Right renal cortex interstitium (tissue), 3 donors: Measurements from ENCODE around the gene IFIT5. TPM values are rescaled to one million over a fixed set of nuclear protein-coding genes. Genes with fewer than 3 reads are reported as not detected.
"Not testable (repeated sequence)": the region's sequence is repeated elsewhere in the genome, so short reads cannot be mapped to it uniquely, and the experiment has no call there.

Experiments used
- DNase-seq, 3 donors: peaks; one replicate each; pipeline ENCODE4 v3.0.0-alpha.2; 2013; ENCODE audit warnings: low read depth in 3 of 3, low spot score in 2 of 3
- polyA plus RNA-seq, 3 donors: library from polyadenylated mRNA; unstranded; fragments of 120-200 nt; gene quantifications; one replicate each; pipeline ENCODE4 v1.2.1, GENCODE V29; 2013; ENCODE audit not compliant: insufficient read length in 3 of 3

The IFIT5 gene
- polyA plus RNA-seq, 3 donors, result 14.3 to 21.3 (median 18.0) TPM

DNA sequence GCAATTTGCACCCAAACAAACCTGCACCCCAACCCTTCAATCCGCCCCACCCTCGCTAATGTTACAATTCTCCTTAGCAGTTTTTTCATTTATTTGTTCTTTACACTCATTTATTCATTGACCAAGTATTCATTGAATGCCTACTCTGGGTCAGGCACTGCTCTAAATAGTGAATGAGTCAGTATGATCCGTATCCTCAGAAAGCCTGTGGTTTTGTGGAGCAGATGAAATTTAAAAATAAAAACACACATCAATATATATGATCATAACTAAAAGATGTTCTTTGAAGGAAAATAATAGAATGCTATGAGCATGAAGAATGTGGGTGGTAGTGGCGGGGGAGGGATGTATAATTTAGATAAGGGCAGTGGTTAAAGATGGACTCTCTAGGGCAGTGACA is 13.3 kb downstream of the IFIT5 start:
- DNase-seq, result no peak

DNA sequence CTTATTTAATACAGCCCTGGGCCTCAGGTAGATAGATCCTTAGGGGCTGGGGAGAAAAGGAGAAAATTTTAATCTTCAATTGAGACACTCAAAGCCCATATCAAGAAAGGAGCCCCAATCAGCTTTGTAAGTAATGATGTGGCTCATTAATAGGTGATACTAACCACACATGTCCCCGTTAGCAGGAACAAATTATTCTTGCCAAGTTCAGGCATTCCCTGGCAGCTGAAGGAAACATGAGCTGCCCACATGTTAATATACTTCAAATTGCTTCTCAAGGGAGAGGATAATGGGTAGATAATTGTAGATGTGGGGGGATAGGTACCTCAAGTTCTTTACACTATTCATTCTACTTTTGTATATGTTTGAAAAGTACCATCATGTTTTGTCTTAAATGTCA is 14.5 kb downstream of the IFIT5 start:
- no peak for DNase-seq

DNA sequence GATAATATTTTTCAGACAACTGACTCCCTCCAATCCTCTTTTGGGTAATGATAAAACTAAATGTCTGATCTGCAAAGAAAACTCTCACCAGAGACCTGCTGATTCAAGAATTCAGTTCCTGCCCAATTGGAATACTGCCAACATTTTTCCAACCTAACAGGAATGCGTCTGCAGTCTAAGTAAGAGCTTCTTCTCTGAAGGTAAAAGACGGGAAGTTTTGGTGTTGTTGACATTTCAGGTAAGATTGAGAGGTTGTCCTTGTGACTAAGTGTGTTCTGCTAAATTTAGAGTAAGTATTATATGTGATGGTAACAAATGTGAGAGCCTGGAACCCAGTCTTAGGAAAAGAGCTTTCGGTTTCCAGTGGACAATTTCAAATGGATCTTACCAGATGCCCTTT is 17.6 kb downstream of the IFIT5 start:
- peak in 1 of 3 donors; percentile 21 for DNase-seq

DNA sequence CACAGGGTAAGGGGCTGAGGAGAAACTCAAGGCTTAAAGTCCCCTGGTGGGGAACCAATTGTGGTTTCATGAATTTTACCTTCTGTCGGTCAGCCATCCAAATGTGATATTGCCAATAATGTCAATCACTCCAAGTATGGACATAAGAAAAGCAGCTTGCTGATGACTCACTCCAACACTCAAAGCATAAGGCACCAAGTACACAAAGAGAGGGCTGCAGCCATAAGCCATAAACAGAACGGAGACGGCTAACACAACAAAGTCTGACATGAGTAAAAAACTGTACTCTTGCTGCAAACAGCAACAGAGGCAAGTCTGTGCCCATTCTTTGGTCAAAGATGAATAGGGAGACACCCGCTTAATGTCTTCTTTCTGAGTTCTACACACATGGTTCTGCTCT is 24.2 kb downstream of the IFIT5 start:
- DNase-seq, result no peak

DNA sequence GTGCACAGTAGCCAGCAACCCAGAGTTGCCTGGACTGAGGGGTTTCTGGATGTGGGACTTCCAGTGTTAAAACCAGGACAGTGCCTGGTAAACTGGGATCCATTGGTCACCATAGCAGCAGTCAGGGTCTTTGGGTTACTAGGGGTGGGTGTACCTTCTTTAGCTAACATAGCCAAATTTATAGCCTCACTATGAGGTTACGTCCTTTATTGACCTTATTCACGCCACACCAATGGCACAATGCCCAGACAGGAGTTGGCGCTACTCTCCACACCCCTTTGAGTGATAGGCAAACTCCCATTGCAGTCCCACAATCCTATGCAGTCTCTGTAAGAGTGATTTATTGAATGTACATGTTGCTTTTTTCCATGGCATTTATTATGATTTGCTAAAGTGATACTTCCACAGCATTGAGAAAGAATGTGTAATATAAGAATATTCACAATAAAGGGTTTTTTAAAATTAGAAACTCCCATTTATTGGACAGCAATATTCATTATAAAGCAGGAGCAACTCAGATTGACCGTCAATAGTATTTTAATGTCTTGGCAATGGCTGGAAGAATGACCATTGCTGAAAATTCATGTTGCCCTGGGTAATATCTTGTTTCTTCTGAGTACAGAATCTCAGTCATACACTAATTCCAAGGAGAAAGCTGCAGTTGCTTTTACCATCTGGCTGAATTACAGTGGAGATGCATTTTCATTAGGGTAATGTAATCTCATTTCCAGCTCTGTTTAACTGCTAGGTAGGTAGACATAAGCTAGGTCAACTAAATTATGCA is 26.1 kb downstream of the IFIT5 start:
- no peak for DNase-seq

DNA sequence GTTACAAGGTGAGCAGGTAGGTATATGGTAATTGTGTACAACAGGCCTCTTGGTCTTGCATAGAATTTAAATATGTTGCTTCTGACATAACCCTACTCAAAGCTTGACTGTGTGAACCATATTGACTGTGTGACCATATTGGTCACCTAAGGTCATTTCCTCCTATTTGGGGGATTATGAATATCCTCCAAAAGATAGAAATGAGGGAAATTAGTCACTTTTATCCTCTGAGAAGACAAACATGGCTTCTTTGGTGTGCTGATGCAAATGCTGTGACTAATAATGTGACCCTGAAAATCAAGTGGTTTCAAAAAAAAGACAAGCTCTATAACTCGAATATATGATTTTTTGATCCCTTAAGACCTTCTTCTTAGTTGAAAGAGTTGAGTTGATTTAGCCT is 27.9 kb downstream of the IFIT5 start:
- DNase-seq, result no peak

DNA sequence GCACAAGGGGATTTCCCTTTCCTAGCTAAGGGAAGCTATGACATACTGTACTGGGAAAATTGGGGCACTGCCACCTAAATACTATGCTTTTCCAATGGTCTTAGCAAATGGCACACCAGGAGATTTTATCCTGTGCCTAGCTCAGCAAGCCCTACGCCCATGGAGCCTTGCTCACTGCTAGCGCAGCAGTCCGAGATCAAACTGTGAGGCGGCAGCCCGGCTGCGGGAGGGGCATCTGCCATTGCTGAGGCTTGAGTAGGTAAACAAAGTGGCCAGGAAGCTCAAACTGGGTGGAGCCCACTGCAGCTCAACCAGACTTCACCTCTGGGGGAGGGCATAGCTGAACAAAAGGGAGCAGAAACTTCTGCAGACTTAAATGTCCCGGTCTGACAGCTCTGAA is 30.5 kb downstream of the IFIT5 start:
- not testable (repeated sequence) for DNase-seq

DNA sequence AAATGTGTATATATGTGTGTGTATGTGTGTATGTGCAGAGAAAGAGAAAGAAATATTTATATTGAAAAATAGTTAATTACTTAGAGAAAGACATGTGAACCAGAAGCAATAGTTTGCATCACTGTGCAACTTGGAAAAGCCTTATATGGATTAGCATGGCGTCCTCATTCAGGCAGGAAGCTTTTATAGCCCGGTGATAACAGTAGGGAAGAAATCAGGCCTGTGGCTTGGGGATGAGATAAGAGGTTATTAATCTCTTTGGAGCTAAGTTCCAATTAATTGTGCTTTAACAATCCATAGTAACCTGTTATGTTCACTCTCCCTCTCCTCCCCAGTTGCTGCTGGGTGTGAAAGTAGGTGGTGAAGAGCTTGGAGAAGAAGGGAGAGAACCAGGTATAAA is 36.5 kb downstream of the IFIT5 start:
- DNase-seq, result no peak

DNA sequence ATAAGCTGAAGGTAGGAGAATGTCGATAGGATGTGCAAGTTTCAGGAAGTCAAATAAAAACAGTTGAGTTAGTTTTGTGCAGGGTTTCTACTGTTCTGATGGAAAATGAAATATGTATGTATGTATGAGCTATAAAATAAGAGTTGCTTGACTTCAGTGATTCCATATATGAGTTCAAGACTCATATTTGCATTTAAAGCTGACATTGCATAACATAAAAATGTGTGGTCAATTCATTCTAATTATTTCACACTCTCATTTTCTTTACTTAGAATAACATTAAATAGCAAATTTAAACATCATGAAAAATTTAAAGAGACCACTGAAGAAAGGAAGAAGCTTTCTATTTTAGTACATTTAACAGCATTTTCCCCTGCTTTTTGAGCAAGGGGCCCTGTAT is 37.8 kb downstream of the IFIT5 start:
- no peak for DNase-seq

DNA sequence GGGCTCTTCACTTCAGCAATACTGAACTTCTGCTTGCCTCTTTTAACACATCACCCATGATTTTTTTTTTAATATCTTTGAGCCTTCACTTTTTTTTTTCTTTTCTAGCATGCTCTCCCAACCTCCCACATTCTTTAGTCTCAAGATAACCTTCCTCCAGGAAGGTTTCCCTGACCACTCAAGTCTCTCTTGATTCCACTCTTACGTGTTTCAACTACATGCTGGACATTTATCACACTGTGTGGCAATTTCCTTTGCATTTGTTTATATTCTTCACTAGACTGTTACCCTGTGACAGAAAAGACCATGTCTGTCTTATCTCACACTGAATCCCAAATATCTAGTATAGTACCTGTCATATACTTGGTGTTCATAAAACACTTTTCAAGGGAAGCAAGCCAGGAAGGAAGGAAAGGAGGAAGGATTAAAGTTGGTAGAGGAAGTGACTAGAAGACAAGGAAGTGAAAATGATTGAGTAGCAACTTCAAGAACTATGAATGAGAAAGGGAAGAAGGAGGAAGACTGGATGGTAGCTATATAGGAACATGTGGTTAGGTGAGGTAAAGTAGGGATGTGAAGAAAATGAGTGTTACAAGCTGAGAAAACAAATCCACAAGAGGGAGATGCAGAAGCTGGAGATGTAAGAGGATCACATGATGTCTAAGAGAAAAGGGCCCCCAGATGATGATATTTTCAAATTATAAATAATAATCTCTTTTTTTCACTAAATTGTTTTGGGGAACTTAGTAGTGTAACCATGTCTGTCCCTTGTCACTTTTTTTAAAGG is 40.4 kb downstream of the IFIT5 start:
- DNase-seq, result no peak

DNA sequence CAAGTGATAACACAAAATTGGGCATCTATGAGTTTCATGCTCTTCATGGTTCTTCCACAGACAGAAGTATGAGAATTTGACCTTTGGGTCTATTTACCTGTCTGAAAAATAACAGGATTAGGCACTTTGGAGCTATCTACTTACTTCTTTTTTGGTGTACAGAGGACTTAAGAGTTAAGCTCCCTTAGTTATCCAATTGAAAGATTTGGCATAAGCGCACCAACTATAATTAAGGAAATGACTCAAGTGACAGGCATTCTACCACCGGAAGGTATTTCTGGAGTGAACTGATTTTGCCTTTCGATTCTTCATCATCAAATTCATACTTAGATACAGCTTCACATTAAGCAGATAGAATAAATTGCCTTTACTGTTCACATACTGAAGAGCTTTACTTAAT is 43.9 kb downstream of the IFIT5 start:
- no peak for DNase-seq

DNA sequence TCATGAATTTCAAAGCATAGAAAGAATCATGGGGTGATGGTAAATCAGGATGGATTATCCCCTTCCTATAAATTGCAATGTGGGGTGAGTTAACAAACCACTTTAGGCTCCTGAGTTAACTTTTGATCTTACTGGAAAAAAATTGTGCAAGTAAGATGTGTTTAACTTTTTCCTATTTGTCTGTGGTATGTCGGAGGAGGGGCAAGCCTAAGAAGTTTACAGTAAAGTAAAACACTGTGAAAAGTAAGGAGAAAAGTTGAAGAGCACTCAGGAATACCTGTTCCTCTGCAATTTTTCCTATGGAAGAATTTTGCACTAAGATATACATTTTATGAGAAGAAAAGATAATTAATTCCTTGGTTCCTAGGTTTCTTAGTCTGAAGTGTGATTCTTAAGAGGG is 44.4 kb downstream of the IFIT5 start:
- no peak for DNase-seq

DNA sequence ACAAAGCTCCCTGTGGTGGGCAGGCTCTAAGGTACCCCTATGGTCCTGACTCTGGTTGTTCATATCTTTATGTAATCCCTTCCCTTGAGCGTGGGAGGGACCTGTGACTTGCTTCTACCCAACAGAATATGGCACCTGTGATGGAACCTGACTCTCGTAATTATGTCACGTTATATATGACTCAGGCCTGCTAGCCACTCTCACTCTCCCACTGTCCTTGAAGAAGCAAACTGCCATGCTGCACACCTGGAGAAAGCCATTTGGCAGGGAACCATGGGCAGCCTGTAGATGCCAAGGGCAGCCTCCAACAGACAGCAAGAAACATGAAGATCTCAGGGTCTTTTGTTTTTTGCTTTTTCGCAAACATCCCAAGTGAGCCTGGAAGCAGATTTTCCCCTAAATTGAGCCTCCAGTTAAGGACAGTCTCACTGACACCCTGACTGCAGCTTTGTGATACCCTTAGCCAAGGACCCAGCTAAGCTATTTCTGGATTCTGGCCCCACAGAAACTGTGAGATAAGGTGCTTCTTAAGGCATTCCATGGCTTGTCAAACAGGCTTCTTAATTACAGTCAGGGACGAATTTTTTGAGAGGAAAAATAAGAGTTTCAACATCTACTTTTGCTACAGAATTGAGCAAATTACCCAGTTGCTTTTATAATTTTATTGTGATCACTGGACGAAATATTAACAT is 49.6 kb downstream of the IFIT5 start:
- DNase-seq, result no peak

DNA sequence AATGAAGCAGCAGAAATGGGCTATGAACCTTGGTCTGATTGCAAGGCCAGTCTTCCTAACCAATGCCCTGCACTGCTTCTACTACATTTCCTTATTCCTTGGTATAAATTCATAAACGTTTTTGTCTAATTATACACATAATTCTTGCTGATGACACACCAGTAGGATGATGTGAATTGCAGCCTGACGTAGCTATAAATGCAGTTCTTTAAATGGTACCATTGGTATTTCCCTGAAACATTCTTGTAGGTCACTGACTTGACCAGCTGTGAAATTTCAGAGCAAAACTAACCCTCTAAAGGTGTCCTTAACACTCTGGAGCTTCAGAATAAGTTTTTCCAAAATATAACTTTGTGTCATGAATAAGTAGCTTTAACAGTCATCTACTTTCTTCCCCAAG is 50.8 kb downstream of the IFIT5 start:
- DNase-seq, result no peak

DNA sequence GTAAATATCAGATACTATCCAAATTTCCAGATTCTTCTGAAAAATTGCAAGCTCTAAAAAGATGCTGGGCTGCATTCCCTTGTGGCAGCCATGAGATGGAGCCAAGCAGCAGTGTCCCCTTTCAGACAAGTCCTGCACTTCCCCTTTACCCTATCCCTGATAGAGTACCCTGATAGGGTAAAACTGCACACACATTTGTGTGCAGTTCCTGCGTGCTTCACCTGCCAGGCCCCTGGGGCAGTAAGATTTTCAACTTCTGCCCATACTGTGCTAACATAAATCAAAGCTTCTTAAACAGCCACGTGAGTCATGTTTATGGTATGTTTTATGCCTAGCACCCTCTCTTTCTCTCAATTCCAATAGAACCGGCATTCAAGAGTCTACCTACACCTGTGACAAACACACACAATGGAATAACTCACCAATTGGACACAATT is 52.2 kb downstream of the IFIT5 start:
- no peak for DNase-seq

DNA sequence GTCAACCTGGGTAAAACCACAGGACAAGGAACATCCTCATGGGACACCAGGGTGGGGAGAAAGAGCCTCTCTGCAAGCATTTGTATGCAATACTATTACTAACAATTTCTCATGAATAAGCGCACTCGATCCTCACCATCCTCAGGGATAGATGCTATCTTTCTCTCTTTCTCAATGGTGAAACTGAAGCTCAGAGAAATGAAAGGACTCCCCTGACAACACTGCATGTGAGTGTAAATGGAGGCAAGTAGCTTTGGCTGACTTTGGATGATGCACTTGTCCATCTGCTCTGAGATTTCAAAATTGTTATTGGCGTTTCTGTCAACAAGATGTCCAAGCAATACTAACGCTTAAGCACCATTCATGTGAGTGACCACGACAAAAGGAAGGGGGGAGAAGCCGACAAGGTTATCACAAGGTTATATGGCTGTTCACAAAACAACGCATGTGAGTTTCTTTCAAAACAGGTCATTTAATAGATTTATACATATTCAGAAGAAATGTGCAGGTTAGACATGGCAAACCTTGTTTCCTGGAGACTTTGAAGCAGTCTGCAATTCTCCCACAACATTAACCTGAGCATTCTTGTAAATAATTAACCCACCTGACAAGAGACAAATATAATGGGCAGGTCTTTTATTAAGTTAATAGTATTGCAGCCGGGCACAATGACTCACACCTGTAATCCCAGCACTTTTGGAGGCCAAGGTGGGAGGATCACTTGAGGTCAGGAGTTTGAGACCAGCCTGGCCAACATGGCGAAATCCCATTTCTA is 54.0 kb downstream of the IFIT5 start:
- DNase-seq, result no peak

DNA sequence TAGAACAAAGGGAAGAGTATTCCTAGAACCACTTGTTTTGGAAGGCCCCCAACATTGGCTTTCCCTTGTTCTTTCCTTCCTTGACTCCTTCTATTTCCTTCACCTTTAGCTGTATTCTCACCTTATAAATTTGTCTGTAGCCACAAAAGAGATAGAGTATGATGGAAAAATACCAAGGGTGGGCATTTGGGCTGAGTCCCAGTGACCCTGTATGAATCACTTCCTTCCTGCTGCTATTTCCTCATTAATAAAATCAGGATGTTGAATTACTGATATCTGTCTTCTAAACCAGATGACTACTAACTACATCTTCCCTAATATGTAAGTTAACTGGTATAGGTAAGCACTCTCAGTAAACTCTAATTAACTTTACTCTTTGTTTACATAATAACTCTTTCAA is 55.1 kb downstream of the IFIT5 start:
- DNase-seq, result no peak
